Karpas-422 (cell line): ENCODE data around the gene USP3. TPM values are rescaled to one million over a fixed set of nuclear protein-coding genes. Genes with fewer than 3 reads are reported as not detected.
"Not testable (repeated sequence)": the region's sequence is repeated elsewhere in the genome, so short reads cannot be mapped to it uniquely, and the experiment has no call there.

Experiments used
- DNase-seq: peaks from one replicate; pipeline ENCODE4 v3.0.0-alpha.2; 2015
- H2AFZ ChIP-seq: fragments of 200-600 bp; sonication (generic); 2 replicates; pipeline ENCODE4 v1.6.1; 2014; ENCODE audit warnings: antibody characterized with exemption, low read length, mixed read lengths
- H3K27ac ChIP-seq: fragments of 200-600 bp; sonication (generic); 2 replicates; pipeline ENCODE4 v1.5.1; 2014; ENCODE audit warnings: mild to moderate bottlenecking, low read length, moderate library complexity
- H3K27me3 ChIP-seq: fragments of 200-600 bp; sonication (generic); 2 replicates; pipeline ENCODE4 v1.6.1; 2014; ENCODE audit warnings: low read length, mixed read lengths
- H3K36me3 ChIP-seq: fragments of 200-600 bp; sonication (generic); 2 replicates; pipeline ENCODE4 v1.6.1; 2014; ENCODE audit warnings: low read length, mixed read lengths; ENCODE audit not compliant: insufficient read depth
- H3K4me1 ChIP-seq: fragments of 200-600 bp; sonication (generic); 2 replicates; pipeline ENCODE4 v1.6.1; 2014; ENCODE audit warnings: mild to moderate bottlenecking, low read length, mixed read lengths
- H3K4me2 ChIP-seq: fragments of 200-600 bp; sonication (generic); 2 replicates; pipeline ENCODE4 v1.6.1; 2014; ENCODE audit warnings: low read length, low read depth, mild to moderate bottlenecking; ENCODE audit not compliant: poor library complexity, severe bottlenecking
- H3K4me3 ChIP-seq: fragments of 200-600 bp; sonication (generic); 2 replicates; pipeline ENCODE4 v1.5.1; 2014; ENCODE audit warnings: mild to moderate bottlenecking, antibody characterized with exemption, low read length, mixed read lengths
- H3K79me2 ChIP-seq: fragments of 200-600 bp; sonication (generic); 2 replicates; pipeline ENCODE4 v1.6.1; 2014; ENCODE audit warnings: mild to moderate bottlenecking, low read length, mixed read lengths
- H3K9ac ChIP-seq: fragments of 200-600 bp; sonication (generic); 2 replicates; pipeline ENCODE4 v1.6.0; 2014; ENCODE audit warnings: low read length
- H3K9me2 ChIP-seq: fragments of 200-600 bp; sonication (generic), shearing (Covaris generic); replicated peaks from 2 replicates; pipeline ENCODE4 v1.6.0; 2014; ENCODE audit warnings: mild to moderate bottlenecking, low read length, moderate library complexity; ENCODE audit not compliant: insufficient read depth
- H3K9me3 ChIP-seq: fragments of 300-700, 200-600 bp; sonication (generic); 2 replicates; pipeline ENCODE4 v1.6.1; 2014; ENCODE audit warnings: low read length, mixed read lengths
- H4K20me1 ChIP-seq: fragments of 200-600 bp; sonication (generic); 2 replicates; pipeline ENCODE4 v1.6.1; 2014; ENCODE audit warnings: mild to moderate bottlenecking, antibody characterized with exemption, low read length, low read depth; ENCODE audit not compliant: insufficient read depth
- total RNA-seq: library from RNA; depleted of rRNA; stranded (reverse); fragments of >200 nt; shearing (Covaris generic); gene quantifications from 2 replicates; pipeline ENCODE4 v1.2.3, GENCODE V29; 2014; ENCODE audit warnings: low replicate concordance

The USP3 gene
- total RNA-seq, 1 experiment from 2014 or later: 15.4 TPM

GRCh38 chr15:63531586-63531985 lies 27.2 kb downstream of the USP3 start:
- Histone ChIP-seq H3K4me2 (no peak overlapping the region), H3K4me1 (peaks cover 15% of the 10 kb centered on the region), H2AFZ (no peak overlapping the region), H4K20me1 (peaks cover 23% of the 10 kb centered on the region; the same call in 1 of the 2 replicates), H3K79me2 (0 out of 2 replicates have a peak, but pooled peaks cover 9% of the 10 kb centered on the region), H3K9me2 (no peaks in the 10 kb centered on the region), H3K27ac (no peak overlapping the region), H3K9ac (no peak overlapping the region), H3K27me3 (no peaks in the 10 kb centered on the region), H3K4me3 (no peak overlapping the region), H3K36me3 (no peaks in the 10 kb centered on the region), H3K9me3 (no peaks in the 10 kb centered on the region)
- DNase-seq: no peak

GRCh38 chr15:63532307-63532744 lies 27.9 kb downstream of the USP3 start:
- no peak overlapping the region for H3K4me3 ChIP-seq
- H3K4me2 ChIP-seq: no peak overlapping the region
- DNase-seq: no peak
- no peaks in the 10 kb centered on the region for H3K9me2 ChIP-seq
- H3K27me3 ChIP-seq: no peaks in the 10 kb centered on the region
- no peak overlapping the region for H2AFZ ChIP-seq
- H3K9me3 ChIP-seq: no peaks in the 10 kb centered on the region
- 0 out of 2 replicates have a peak, but pooled peaks cover 9% of the 10 kb centered on the region for H3K79me2 ChIP-seq
- H3K9ac ChIP-seq: no peak overlapping the region
- H4K20me1 ChIP-seq: peaks cover 16% of the 10 kb centered on the region; the same call in 1 of the 2 replicates
- peaks cover 15% of the 10 kb centered on the region for H3K4me1 ChIP-seq
- H3K27ac ChIP-seq: no peak overlapping the region
- H3K36me3 ChIP-seq: no peaks in the 10 kb centered on the region

GRCh38 chr15:63534888-63535287 lies 30.5 kb downstream of the USP3 start:
- H4K20me1 ChIP-seq, H3K4me3 ChIP-seq, H3K27me3 ChIP-seq, H2AFZ ChIP-seq, DNase-seq, H3K27ac ChIP-seq, H3K9me3 ChIP-seq, H3K4me2 ChIP-seq, H3K9me2 ChIP-seq, H3K9ac ChIP-seq, H3K79me2 ChIP-seq, H3K36me3 ChIP-seq: not testable (repeated sequence)
- peaks cover 18% of the 10 kb centered on the region for H3K4me1 ChIP-seq

GRCh38 chr15:63535689-63536088 lies 31.3 kb downstream of the USP3 start:
- no peaks in the 10 kb centered on the region for H3K36me3 ChIP-seq
- no peak for DNase-seq
- H3K9me2 ChIP-seq: no peaks in the 10 kb centered on the region
- H3K79me2 ChIP-seq: 0 out of 2 replicates have a peak, but pooled peaks cover 3% of the 10 kb centered on the region
- no peak overlapping the region for H3K9ac ChIP-seq
- H3K27me3 ChIP-seq: no peaks in the 10 kb centered on the region
- H3K27ac ChIP-seq: no peak overlapping the region
- no peak overlapping the region for H3K4me2 ChIP-seq
- peaks cover 17% of the 10 kb centered on the region for H3K4me1 ChIP-seq
- no peak overlapping the region for H3K4me3 ChIP-seq
- H2AFZ ChIP-seq: no peak overlapping the region
- H3K9me3 ChIP-seq: no peaks in the 10 kb centered on the region
- 0 out of 2 replicates have a peak, but pooled peaks cover 5% of the 10 kb centered on the region for H4K20me1 ChIP-seq

- Histone ChIP-seq H3K27ac (no peak overlapping the region), H3K9ac (no peak overlapping the region), H3K79me2 (0 out of 2 replicates have a peak, but pooled peaks cover 3% of the 10 kb centered on the region)
These were observed 34.5 kb downstream of the USP3 start for GRCh38 chr15:63538876-63539275.

GRCh38 chr15:63539521-63539920 lies 35.1 kb downstream of the USP3 start:
- Histone ChIP-seq H3K4me3 (no peak overlapping the region), H3K79me2 (0 out of 2 replicates have a peak, but pooled peaks cover under 1% of the 10 kb centered on the region), H3K9me2 (no peaks in the 10 kb centered on the region), H3K27me3 (no peaks in the 10 kb centered on the region), H3K4me2 (no peak overlapping the region), H4K20me1 (no peaks in the 10 kb centered on the region), H3K9me3 (no peaks in the 10 kb centered on the region), H3K27ac (no peak overlapping the region), H2AFZ (no peak overlapping the region), H3K4me1 (peaks cover 23% of the 10 kb centered on the region), H3K9ac (no peak overlapping the region), H3K36me3 (no peaks in the 10 kb centered on the region)
- DNase-seq: no peak

More at GRCh38 chr15:63538876-63539275, 34.5 kb downstream of the USP3 start:
- no peak for DNase-seq
- no peaks in the 10 kb centered on the region for H3K27me3 ChIP-seq
- no peak overlapping the region for H2AFZ ChIP-seq
- no peaks in the 10 kb centered on the region for H3K36me3 ChIP-seq
- no peaks in the 10 kb centered on the region for H4K20me1 ChIP-seq
- H3K4me1 ChIP-seq: peaks cover 19% of the 10 kb centered on the region
- H3K4me3 ChIP-seq: no peak overlapping the region
- H3K9me3 ChIP-seq: no peaks in the 10 kb centered on the region
- no peak overlapping the region for H3K4me2 ChIP-seq
- no peaks in the 10 kb centered on the region for H3K9me2 ChIP-seq

GRCh38 chr15:63539998-63540397 lies 35.6 kb downstream of the USP3 start:
- H3K27me3 ChIP-seq: no peaks in the 10 kb centered on the region
- no peaks in the 10 kb centered on the region for H3K79me2 ChIP-seq
- DNase-seq: no peak
- no peaks in the 10 kb centered on the region for H3K9me2 ChIP-seq
- peaks cover 27% of the 10 kb centered on the region for H3K4me1 ChIP-seq
- no peak overlapping the region for H3K4me2 ChIP-seq
- no peaks in the 10 kb centered on the region for H3K9me3 ChIP-seq
- no peak overlapping the region for H3K9ac ChIP-seq
- no peak overlapping the region for H3K4me3 ChIP-seq
- H3K27ac ChIP-seq: no peak overlapping the region
- H2AFZ ChIP-seq: no peak overlapping the region
- H4K20me1 ChIP-seq: no peaks in the 10 kb centered on the region
- no peaks in the 10 kb centered on the region for H3K36me3 ChIP-seq

- H3K4me3 ChIP-seq: no peak overlapping the region
- H3K4me1 ChIP-seq: peaks cover 27% of the 10 kb centered on the region
- no peak overlapping the region for H3K4me2 ChIP-seq
- no peaks in the 10 kb centered on the region for H3K9me3 ChIP-seq
- no peak overlapping the region for H2AFZ ChIP-seq
- H4K20me1 ChIP-seq: no peaks in the 10 kb centered on the region
- no peak overlapping the region for H3K27ac ChIP-seq
- H3K27me3 ChIP-seq: no peaks in the 10 kb centered on the region
- H3K36me3 ChIP-seq: no peaks in the 10 kb centered on the region
- DNase-seq: no peak
- H3K9ac ChIP-seq: no peak overlapping the region
- no peaks in the 10 kb centered on the region for H3K79me2 ChIP-seq
- no peaks in the 10 kb centered on the region for H3K9me2 ChIP-seq
These were observed 36.1 kb downstream of the USP3 start for GRCh38 chr15:63540449-63540848.
